Smooth muscle cell (in vitro differentiated cells): ENCODE measurements around the gene STON2. TPM values are rescaled to one million over a fixed set of nuclear protein-coding genes. Genes with fewer than 3 reads are reported as not detected.

Experiments
- DNase-seq: peaks from one replicate; lab custom pipeline; 2025; ENCODE audit not compliant: unreplicated experiment; lab: John Stamatoyannopoulos, UW
- H2AFZ ChIP-seq: fragments of 200-600 bp; sonication (generic); 2 replicates; pipeline ENCODE4 v1.6.0; 2016; ENCODE audit warnings: antibody characterized with exemption, low read depth, mild to moderate bottlenecking
- H3F3A ChIP-seq: fragments of 200-600 bp; sonication (generic); 2 replicates; pipeline ENCODE4 v1.6.0; 2017; ENCODE audit warnings: antibody characterized with exemption, low read depth
- H3K27ac ChIP-seq: fragments of 200-600 bp; sonication (generic); 2 replicates; pipeline ENCODE4 v1.5.1; 2016; ENCODE audit warnings: low read depth, mild to moderate bottlenecking
- H3K27me3 ChIP-seq: fragments of 200-600 bp; sonication (generic); 2 replicates; pipeline ENCODE4 v1.6.1; 2016; ENCODE audit warnings: low read depth, mild to moderate bottlenecking
- H3K36me3 ChIP-seq: fragments of 200-600 bp; sonication (generic); 2 replicates; pipeline ENCODE4 v1.5.1; 2016; ENCODE audit warnings: low read depth
- H3K4me1 ChIP-seq: fragments of 200-600 bp; sonication (generic); 2 replicates; pipeline ENCODE4 v1.5.1; 2016; ENCODE audit warnings: low read depth
- H3K4me2 ChIP-seq: fragments of 200-600 bp; sonication (generic); 2 replicates; pipeline ENCODE4 v1.6.0; 2016; ENCODE audit warnings: mild to moderate bottlenecking
- H3K4me3 ChIP-seq: fragments of 200-600 bp; sonication (generic); 2 replicates; pipeline ENCODE4 v1.5.1; 2016; ENCODE audit warnings: mild to moderate bottlenecking
- H3K79me2 ChIP-seq: fragments of 200-600 bp; sonication (generic); 2 replicates; pipeline ENCODE4 v1.6.0; 2016; ENCODE audit warnings: low read depth, mild to moderate bottlenecking
- H3K9ac ChIP-seq: fragments of 200-600 bp; sonication (generic); 2 replicates; pipeline ENCODE4 v1.6.0; 2016; ENCODE audit warnings: low read depth
- H3K9me3 ChIP-seq: fragments of 200-600 bp; sonication (generic); replicated peaks from 2 replicates; pipeline ENCODE4 v1.5.1; 2016; ENCODE audit warnings: low read depth
- H4K20me1 ChIP-seq: fragments of 200-600 bp; sonication (generic); 2 replicates; pipeline ENCODE4 v1.6.0; 2016; ENCODE audit warnings: low read depth
- WGBS: methylation state at CpG from one replicate; pipeline ENCODE4 v1.1.7; 2016; ENCODE audit warnings: low lambda C conversion rate; 5-methylcytosine and 5-hydroxymethylcytosine counted together
- polyA plus RNA-seq: library from polyadenylated mRNA; unstranded; fragments of >200 nt; fragmentation: Nextera tagmentation; extraction: Ambion mirVana; gene quantifications from 2 replicates; pipeline ENCODE4 v1.2.1, GENCODE V29; 2016
- total RNA-seq: library from RNA; depleted of rRNA; stranded (reverse); fragments of >200 nt; gene quantifications from 2 replicates; pipeline ENCODE4 v1.2.3, GENCODE V29; 2014
- TF ChIP-seq, protein P1 (sequence below): fragments of 200-600 bp; sonication (generic); IDR thresholded peaks from 2 replicates; pipeline ENCODE4 v1.5.1; 2017; ENCODE audit warnings: borderline replicate concordance, mild to moderate bottlenecking, antibody characterized with exemption; ENCODE audit not compliant: insufficient read depth, poor library complexity, severe bottlenecking

Gene STON2
- total and polyA plus RNA-seq, 2 experiments from 2014 or later = 1.7 to 43.6 TPM

GRCh38 chr14:81298122-81298521 lies 102.0 kb downstream of the STON2 start:
- H3K4me1 ChIP-seq = no peaks in the 10 kb centered on the region
- no peaks in the 10 kb centered on the region for H4K20me1 ChIP-seq
- no peaks in the 10 kb centered on the region for H3K27me3 ChIP-seq
- DNase-seq = no peak
- H3K4me2 ChIP-seq = no peak overlapping the region
- no peak overlapping the region for H3K9ac ChIP-seq
- WGBS = 94% methylated on average over 2 of the region's 2 CpGs
- H3F3A ChIP-seq = no peaks in the 10 kb centered on the region
- H2AFZ ChIP-seq = no peak overlapping the region
- H3K4me3 ChIP-seq = no peak overlapping the region
- no peaks in the 10 kb centered on the region for H3K36me3 ChIP-seq
- TF ChIP-seq, protein P1, sequence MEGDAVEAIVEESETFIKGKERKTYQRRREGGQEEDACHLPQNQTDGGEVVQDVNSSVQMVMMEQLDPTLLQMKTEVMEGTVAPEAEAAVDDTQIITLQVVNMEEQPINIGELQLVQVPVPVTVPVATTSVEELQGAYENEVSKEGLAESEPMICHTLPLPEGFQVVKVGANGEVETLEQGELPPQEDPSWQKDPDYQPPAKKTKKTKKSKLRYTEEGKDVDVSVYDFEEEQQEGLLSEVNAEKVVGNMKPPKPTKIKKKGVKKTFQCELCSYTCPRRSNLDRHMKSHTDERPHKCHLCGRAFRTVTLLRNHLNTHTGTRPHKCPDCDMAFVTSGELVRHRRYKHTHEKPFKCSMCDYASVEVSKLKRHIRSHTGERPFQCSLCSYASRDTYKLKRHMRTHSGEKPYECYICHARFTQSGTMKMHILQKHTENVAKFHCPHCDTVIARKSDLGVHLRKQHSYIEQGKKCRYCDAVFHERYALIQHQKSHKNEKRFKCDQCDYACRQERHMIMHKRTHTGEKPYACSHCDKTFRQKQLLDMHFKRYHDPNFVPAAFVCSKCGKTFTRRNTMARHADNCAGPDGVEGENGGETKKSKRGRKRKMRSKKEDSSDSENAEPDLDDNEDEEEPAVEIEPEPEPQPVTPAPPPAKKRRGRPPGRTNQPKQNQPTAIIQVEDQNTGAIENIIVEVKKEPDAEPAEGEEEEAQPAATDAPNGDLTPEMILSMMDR = no peak
- H3K9me3 ChIP-seq = no peaks in the 10 kb centered on the region
- no peak overlapping the region for H3K27ac ChIP-seq
- H3K79me2 ChIP-seq = peaks cover 28% of the 10 kb centered on the region

DNA sequence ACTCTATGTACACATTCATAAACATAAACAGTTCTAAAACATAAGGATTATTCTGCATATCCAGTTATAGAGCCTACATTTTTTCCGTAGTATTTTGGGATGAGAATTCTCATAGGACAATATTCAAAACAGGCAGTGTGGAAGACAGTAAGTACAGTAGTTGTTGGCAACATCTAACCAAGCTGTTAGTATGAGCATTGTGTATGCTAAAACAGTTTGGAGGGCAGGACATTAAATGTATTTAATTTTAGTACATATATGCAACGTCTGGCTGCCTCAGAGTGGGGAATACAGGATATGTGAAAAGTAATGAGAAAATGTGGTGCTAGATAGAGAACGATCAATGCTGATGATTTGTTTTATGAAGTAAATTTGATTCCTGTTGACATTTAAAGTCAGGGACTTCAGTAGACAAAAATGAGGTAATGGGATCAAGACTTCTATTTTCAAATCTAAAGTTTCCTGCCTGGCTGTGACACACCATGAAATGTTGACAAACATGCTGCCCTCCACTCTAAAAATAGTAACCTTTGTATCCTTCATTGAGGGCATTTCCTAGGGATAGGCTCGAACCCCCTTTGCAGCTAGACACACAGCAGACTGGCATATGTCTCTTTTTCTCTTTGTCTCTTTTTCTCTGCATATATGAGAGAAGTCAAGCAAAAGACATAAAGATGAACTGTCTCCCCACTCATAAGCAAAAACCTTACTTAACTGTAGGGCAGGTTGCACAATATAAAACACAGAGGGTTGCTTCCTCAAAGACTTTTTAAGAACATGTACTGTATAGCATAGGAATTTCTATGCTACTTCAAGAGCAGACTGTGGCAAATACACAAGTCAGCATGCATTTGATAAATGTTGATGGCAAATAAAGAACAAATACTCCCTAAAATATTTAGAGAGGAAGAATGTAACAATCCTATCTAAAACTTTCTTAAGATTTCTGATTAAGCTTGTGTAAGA lies 103.9 kb downstream of the STON2 start:
- H3K36me3 ChIP-seq = no peaks in the 10 kb centered on the region
- 78% methylated on average over 4 of the region's 4 CpGs for WGBS
- H4K20me1 ChIP-seq = no peaks in the 10 kb centered on the region
- peaks cover 23% of the 10 kb centered on the region for H3K79me2 ChIP-seq
- DNase-seq = no peak
- TF ChIP-seq, protein P1 = no peak
- H3F3A ChIP-seq = no peaks in the 10 kb centered on the region
- H3K4me3 ChIP-seq = no peak overlapping the region
- no peak overlapping the region for H2AFZ ChIP-seq
- H3K4me2 ChIP-seq = no peak overlapping the region
- H3K4me1 ChIP-seq = no peaks in the 10 kb centered on the region
- no peak overlapping the region for H3K27ac ChIP-seq
- H3K27me3 ChIP-seq = no peaks in the 10 kb centered on the region
- no peak overlapping the region for H3K9ac ChIP-seq
- H3K9me3 ChIP-seq = no peaks in the 10 kb centered on the region

GRCh38 chr14:81289516-81289915 lies 110.6 kb downstream of the STON2 start:
- Histone ChIP-seq H3K9me3 (no peaks in the 10 kb centered on the region), H3K79me2 (no peaks in the 10 kb centered on the region), H3K36me3 (no peaks in the 10 kb centered on the region), H3K27me3 (no peaks in the 10 kb centered on the region), H3K9ac (no peak overlapping the region), H3K27ac (no peak overlapping the region), H4K20me1 (peaks cover 12% of the 10 kb centered on the region), H2AFZ (no peak overlapping the region), H3K4me2 (no peak overlapping the region), H3K4me3 (no peak overlapping the region), H3K4me1 (no peaks in the 10 kb centered on the region), H3F3A (no peaks in the 10 kb centered on the region)
- over 99% methylated on average over 6 of the region's 6 CpGs for whole genome bisulfite sequencing
- no peak for DNase-seq
- TF ChIP-seq, protein P1 = no peak
